Endothelial cell of umbilical vein (primary cell): ENCODE measurements around the gene MEIS3.

Experiments used
- MYC ChIP-seq: IDR thresholded peaks from one replicate; pipeline ENCODE4 v1.6.1; 2011; ENCODE audit warnings: mild to moderate bottlenecking, low read depth, low read length
- POLR2AphosphoS5 ChIP-seq: IDR thresholded peaks from 2 replicates; pipeline ENCODE4 v1.6.1; 2012; ENCODE audit warnings: low read depth, mild to moderate bottlenecking, control low read depth, low read length, moderate library complexity; ENCODE audit not compliant: insufficient read depth

GRCh38 chr19:47377801-47378200 lies 41.5 kb downstream of the MEIS3 start:
- no peak for TF ChIP-seq MYC
- no peak for TF ChIP-seq POLR2AphosphoS5
